Smooth muscle cell (in vitro differentiated cells): Measurements from ENCODE around the gene ERVFRD-1. TPM values are rescaled to one million over a fixed set of nuclear protein-coding genes. Genes with fewer than 3 reads are reported as not detected.

Experiments used
- DNase-seq: peaks from one replicate; lab custom pipeline; 2025; ENCODE audit not compliant: unreplicated experiment; lab: John Stamatoyannopoulos, UW
- H2AFZ ChIP-seq: fragments of 200-600 bp; sonication (generic); 2 replicates; pipeline ENCODE4 v1.6.0; 2016; ENCODE audit warnings: antibody characterized with exemption, low read depth, mild to moderate bottlenecking
- H3F3A ChIP-seq: fragments of 200-600 bp; sonication (generic); 2 replicates; pipeline ENCODE4 v1.6.0; 2017; ENCODE audit warnings: antibody characterized with exemption, low read depth
- H3K27ac ChIP-seq: fragments of 200-600 bp; sonication (generic); 2 replicates; pipeline ENCODE4 v1.5.1; 2016; ENCODE audit warnings: low read depth, mild to moderate bottlenecking
- H3K27me3 ChIP-seq: fragments of 200-600 bp; sonication (generic); 2 replicates; pipeline ENCODE4 v1.6.1; 2016; ENCODE audit warnings: low read depth, mild to moderate bottlenecking
- H3K36me3 ChIP-seq: fragments of 200-600 bp; sonication (generic); 2 replicates; pipeline ENCODE4 v1.5.1; 2016; ENCODE audit warnings: low read depth
- H3K4me1 ChIP-seq: fragments of 200-600 bp; sonication (generic); 2 replicates; pipeline ENCODE4 v1.5.1; 2016; ENCODE audit warnings: low read depth
- H3K4me2 ChIP-seq: fragments of 200-600 bp; sonication (generic); 2 replicates; pipeline ENCODE4 v1.6.0; 2016; ENCODE audit warnings: mild to moderate bottlenecking
- H3K4me3 ChIP-seq: fragments of 200-600 bp; sonication (generic); 2 replicates; pipeline ENCODE4 v1.5.1; 2016; ENCODE audit warnings: mild to moderate bottlenecking
- H3K79me2 ChIP-seq: fragments of 200-600 bp; sonication (generic); 2 replicates; pipeline ENCODE4 v1.6.0; 2016; ENCODE audit warnings: low read depth, mild to moderate bottlenecking
- H3K9ac ChIP-seq: fragments of 200-600 bp; sonication (generic); 2 replicates; pipeline ENCODE4 v1.6.0; 2016; ENCODE audit warnings: low read depth
- H3K9me3 ChIP-seq: fragments of 200-600 bp; sonication (generic); replicated peaks from 2 replicates; pipeline ENCODE4 v1.5.1; 2016; ENCODE audit warnings: low read depth
- H4K20me1 ChIP-seq: fragments of 200-600 bp; sonication (generic); 2 replicates; pipeline ENCODE4 v1.6.0; 2016; ENCODE audit warnings: low read depth
- WGBS: methylation state at CpG from one replicate; pipeline ENCODE4 v1.1.7; 2016; ENCODE audit warnings: low lambda C conversion rate; 5-methylcytosine and 5-hydroxymethylcytosine counted together
- polyA plus RNA-seq: library from polyadenylated mRNA; unstranded; fragments of >200 nt; fragmentation: Nextera tagmentation; extraction: Ambion mirVana; gene quantifications from 2 replicates; pipeline ENCODE4 v1.2.1, GENCODE V29; 2016
- total RNA-seq: library from RNA; depleted of rRNA; stranded (reverse); fragments of >200 nt; gene quantifications from 2 replicates; pipeline ENCODE4 v1.2.3, GENCODE V29; 2014
- TF ChIP-seq, protein P1 (sequence below): fragments of 200-600 bp; sonication (generic); IDR thresholded peaks from 2 replicates; pipeline ENCODE4 v1.5.1; 2017; ENCODE audit warnings: borderline replicate concordance, mild to moderate bottlenecking, antibody characterized with exemption; ENCODE audit not compliant: insufficient read depth, poor library complexity, severe bottlenecking

Gene ERVFRD-1
- total and polyA plus RNA-seq, 2 experiments from 2014 or later = 0.09 TPM; not detected in 1

DNA sequence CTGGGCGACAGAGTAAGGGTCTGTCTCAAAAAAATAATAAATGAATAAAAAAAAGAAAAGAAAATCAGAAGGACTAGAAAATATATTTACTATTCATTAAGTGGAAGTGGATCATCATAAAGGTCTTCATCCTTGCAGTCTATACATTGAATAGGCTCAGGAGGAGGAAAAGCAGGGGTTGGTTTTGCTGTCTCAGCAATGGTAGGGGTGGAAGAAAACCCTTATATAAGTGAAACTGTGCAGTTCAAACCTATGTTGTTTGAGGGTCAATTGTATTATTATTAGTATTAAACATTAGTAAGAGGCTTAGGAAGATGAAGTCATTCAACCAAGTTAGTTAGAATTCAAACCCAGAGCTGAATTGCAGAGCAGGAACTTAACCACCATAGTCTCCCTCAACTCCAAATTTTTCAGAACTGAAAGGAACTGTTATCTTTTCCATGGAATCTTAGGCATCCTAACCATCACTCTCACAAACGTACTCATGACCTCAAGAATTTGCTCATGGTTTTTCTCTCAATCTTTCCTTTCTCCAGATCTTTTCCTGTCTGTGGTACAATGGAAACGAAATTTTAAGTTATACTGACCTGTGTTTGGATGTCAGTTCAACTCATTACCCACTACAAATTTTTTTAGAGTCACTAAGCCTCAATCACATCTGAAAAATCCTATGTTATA lies 25.6 kb downstream of the ERVFRD-1 start:
- H3K4me2 ChIP-seq = no peak overlapping the region
- peak overlapping the region; percentile 22 for H3K27ac ChIP-seq
- no peaks in the 10 kb centered on the region for H3K79me2 ChIP-seq
- no peak overlapping the region for H2AFZ ChIP-seq
- no peak overlapping the region for H3K4me3 ChIP-seq
- TF ChIP-seq, protein P1, sequence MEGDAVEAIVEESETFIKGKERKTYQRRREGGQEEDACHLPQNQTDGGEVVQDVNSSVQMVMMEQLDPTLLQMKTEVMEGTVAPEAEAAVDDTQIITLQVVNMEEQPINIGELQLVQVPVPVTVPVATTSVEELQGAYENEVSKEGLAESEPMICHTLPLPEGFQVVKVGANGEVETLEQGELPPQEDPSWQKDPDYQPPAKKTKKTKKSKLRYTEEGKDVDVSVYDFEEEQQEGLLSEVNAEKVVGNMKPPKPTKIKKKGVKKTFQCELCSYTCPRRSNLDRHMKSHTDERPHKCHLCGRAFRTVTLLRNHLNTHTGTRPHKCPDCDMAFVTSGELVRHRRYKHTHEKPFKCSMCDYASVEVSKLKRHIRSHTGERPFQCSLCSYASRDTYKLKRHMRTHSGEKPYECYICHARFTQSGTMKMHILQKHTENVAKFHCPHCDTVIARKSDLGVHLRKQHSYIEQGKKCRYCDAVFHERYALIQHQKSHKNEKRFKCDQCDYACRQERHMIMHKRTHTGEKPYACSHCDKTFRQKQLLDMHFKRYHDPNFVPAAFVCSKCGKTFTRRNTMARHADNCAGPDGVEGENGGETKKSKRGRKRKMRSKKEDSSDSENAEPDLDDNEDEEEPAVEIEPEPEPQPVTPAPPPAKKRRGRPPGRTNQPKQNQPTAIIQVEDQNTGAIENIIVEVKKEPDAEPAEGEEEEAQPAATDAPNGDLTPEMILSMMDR = no peak
- no peaks in the 10 kb centered on the region for H3K4me1 ChIP-seq
- WGBS = 34% methylated on average over 3 of the region's 3 CpGs
- no peaks in the 10 kb centered on the region for H4K20me1 ChIP-seq
- DNase-seq = no peak
- no peak overlapping the region for H3K9ac ChIP-seq
- no peaks in the 10 kb centered on the region for H3K27me3 ChIP-seq
- H3K36me3 ChIP-seq = no peaks in the 10 kb centered on the region
- H3K9me3 ChIP-seq = no peaks in the 10 kb centered on the region
- H3F3A ChIP-seq = no peaks in the 10 kb centered on the region

DNA sequence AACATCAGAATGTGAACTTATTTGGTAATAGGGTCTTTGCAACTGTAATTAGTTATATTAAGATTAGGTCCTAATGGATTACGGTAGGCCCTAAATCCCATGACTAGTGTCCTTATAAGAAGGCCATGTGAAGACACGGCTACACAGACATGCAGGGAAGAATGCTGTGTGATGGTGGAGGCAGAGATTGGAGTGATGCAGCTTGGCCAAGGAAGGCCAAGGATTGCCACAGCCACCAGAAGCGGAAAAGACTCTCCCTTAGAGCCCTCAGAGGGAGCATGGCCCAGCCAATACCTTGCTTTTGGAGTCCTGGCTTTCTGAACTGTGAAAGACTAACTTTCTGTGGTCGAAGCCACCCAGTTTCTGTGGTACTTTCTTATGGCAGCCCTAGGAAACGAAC lies 27.6 kb downstream of the ERVFRD-1 start:
- TF ChIP-seq, protein P1 = no peak

DNA sequence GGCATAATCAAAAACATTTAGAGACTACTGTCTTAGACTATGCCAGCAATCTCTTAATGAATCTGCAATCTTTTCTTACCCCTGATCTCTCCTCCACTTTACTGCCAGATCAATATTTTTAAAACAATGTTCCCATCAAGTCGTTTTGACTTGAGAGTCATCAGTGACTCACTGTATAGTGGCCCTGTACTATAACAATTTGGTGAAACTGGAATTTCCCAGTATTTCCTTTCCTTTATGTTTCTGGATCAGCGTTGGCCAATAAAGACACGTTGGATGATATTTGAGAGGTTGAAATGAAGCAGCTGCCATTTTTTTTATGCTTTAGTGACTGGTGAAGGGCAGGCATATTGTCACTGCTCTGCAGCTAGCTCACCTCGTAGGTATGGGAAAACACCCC lies 28.0 kb downstream of the ERVFRD-1 start:
- no peak for DNase-seq
- H3K4me1 ChIP-seq = no peaks in the 10 kb centered on the region
- H3F3A ChIP-seq = no peaks in the 10 kb centered on the region
- H3K4me3 ChIP-seq = no peak overlapping the region
- whole genome bisulfite sequencing = 64% methylated on average over 4 of the region's 4 CpGs
- H3K27me3 ChIP-seq = no peaks in the 10 kb centered on the region
- H2AFZ ChIP-seq = no peak overlapping the region
- no peaks in the 10 kb centered on the region for H3K9me3 ChIP-seq
- TF ChIP-seq, protein P1 = no peak
- no peak overlapping the region for H3K4me2 ChIP-seq
- H3K79me2 ChIP-seq = no peaks in the 10 kb centered on the region
- no peak overlapping the region for H3K9ac ChIP-seq
- H4K20me1 ChIP-seq = no peaks in the 10 kb centered on the region
- no peak overlapping the region for H3K27ac ChIP-seq
- H3K36me3 ChIP-seq = no peaks in the 10 kb centered on the region

More for the DNA sequence above, 27.6 kb downstream of the ERVFRD-1 start:
- H3K4me1 ChIP-seq = no peaks in the 10 kb centered on the region
- H3K36me3 ChIP-seq = no peaks in the 10 kb centered on the region
- H4K20me1 ChIP-seq = no peaks in the 10 kb centered on the region
- H3K4me3 ChIP-seq = no peak overlapping the region
- H3K79me2 ChIP-seq = no peaks in the 10 kb centered on the region
- H3K9ac ChIP-seq = no peak overlapping the region
- 96% methylated on average over 5 of the region's 5 CpGs for WGBS
- H3K4me2 ChIP-seq = no peak overlapping the region
- H2AFZ ChIP-seq = no peak overlapping the region
- H3F3A ChIP-seq = no peaks in the 10 kb centered on the region
- no peaks in the 10 kb centered on the region for H3K9me3 ChIP-seq
- DNase-seq = no peak
- H3K27ac ChIP-seq = no peak overlapping the region
- H3K27me3 ChIP-seq = no peaks in the 10 kb centered on the region

DNA sequence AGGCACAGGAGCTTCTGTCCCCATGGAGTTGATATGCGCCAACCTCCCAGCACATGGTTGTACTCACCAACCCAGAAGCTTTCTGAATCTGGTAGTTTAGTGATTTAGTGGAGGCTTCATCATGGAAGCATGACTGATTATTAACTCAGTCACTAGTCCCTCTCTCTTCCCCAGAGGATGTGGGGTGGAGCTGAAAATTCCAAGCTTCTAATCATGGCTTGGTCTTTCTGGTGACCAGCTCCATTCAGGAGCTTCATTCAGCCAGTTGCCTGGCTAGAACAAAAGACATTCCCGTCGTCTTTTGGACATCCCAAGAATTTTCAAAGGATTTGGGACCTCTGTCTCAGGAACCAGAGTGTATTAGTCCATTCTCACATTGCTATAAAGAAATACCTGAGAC lies 31.2 kb downstream of the ERVFRD-1 start:
- WGBS = 85% methylated on average over 3 of the region's 3 CpGs
- Histone ChIP-seq H3K9me3 (no peaks in the 10 kb centered on the region), H4K20me1 (no peaks in the 10 kb centered on the region), H3F3A (no peaks in the 10 kb centered on the region), H3K27me3 (no peaks in the 10 kb centered on the region), H3K9ac (no peak overlapping the region), H3K4me2 (no peak overlapping the region), H3K4me3 (no peak overlapping the region), H3K79me2 (no peaks in the 10 kb centered on the region), H3K36me3 (no peaks in the 10 kb centered on the region), H3K4me1 (no peaks in the 10 kb centered on the region), H2AFZ (no peak overlapping the region), H3K27ac (no peak overlapping the region)
- TF ChIP-seq, protein P1 = no peak
- no peak for DNase-seq
